OCI-LY7 (cell line): ENCODE measurements around the gene ADPRHL1. TPM values are rescaled to one million over a fixed set of nuclear protein-coding genes. Genes with fewer than 3 reads are reported as not detected.

Experiments used
- BruUV-seq: library from RNA; stranded (reverse); fragments of 400-500 nt; replicated peaks from 2 replicates; lab custom pipeline; 2021; lab: Mats Ljungman, UMichigan
- CTCF ChIA-PET: fragments of 300-600 bp; sonication (Branson Sonifier 250); formaldehyde crosslinking; loops from one replicate; lab custom pipeline; 2022; ENCODE audit warnings: antibody characterized with exemption; ENCODE audit not compliant: unreplicated experiment; lab: Charles Lee
- POLR2A ChIA-PET: fragments of 300-600 bp; sonication (Branson Sonifier 250); formaldehyde crosslinking; loops from one replicate; lab custom pipeline; 2022; ENCODE audit warnings: antibody characterized with exemption; lab: Charles Lee
- DNase-seq: peaks from one replicate; pipeline ENCODE4 v3.0.0-alpha.2; 2015; ENCODE audit warnings: low spot score
- H2AFZ ChIP-seq: fragments of 200-600 bp; sonication (generic), shearing (Covaris generic); 2 replicates; pipeline ENCODE4 v1.6.1; 2014; ENCODE audit warnings: mild to moderate bottlenecking, antibody characterized with exemption, low read length, moderate library complexity
- H3K27ac ChIP-seq: fragments of 200-600 bp; sonication (generic); 2 replicates; pipeline ENCODE4 v1.5.1; 2014; ENCODE audit warnings: mixed run types, low read depth, mild to moderate bottlenecking, moderate library complexity, low read length, inconsistent platforms; ENCODE audit not compliant: poor library complexity, severe bottlenecking
- H3K36me3 ChIP-seq: fragments of 200-600 bp; sonication (generic); 2 replicates; pipeline ENCODE4 v1.6.1; 2014; ENCODE audit warnings: mild to moderate bottlenecking, antibody characterized with exemption, low read length, moderate library complexity, mixed read lengths; ENCODE audit not compliant: insufficient read depth
- H3K4me1 ChIP-seq: fragments of 200-600 bp; sonication (generic); 2 replicates; pipeline ENCODE4 v1.5.1; 2014; ENCODE audit warnings: mild to moderate bottlenecking, low read length; ENCODE audit not compliant: insufficient read depth, poor library complexity, severe bottlenecking
- H3K4me2 ChIP-seq: fragments of 200-600 bp; sonication (generic); 2 replicates; pipeline ENCODE4 v1.6.1; 2014; ENCODE audit warnings: mild to moderate bottlenecking, low read length
- H3K4me3 ChIP-seq: fragments of 200-600 bp; sonication (generic); 2 replicates; pipeline ENCODE4 v1.5.1; 2014; ENCODE audit warnings: mild to moderate bottlenecking, low read depth, low read length; ENCODE audit not compliant: poor library complexity, severe bottlenecking
- H3K79me2 ChIP-seq: fragments of 200-600 bp; sonication (generic); 2 replicates; pipeline ENCODE4 v1.6.1; 2016; ENCODE audit warnings: low read depth, mild to moderate bottlenecking, low read length, moderate library complexity, mixed read lengths; ENCODE audit not compliant: insufficient read depth
- H3K9me2 ChIP-seq: fragments of 200-600 bp; sonication (generic); 2 replicates; pipeline ENCODE4 v1.6.1; 2016; ENCODE audit warnings: mild to moderate bottlenecking, low read length, mixed read lengths; ENCODE audit not compliant: insufficient read depth
- H3K9me3 ChIP-seq: fragments of 200-600 bp; sonication (generic); 2 replicates; pipeline ENCODE4 v1.6.1; 2014; ENCODE audit warnings: mild to moderate bottlenecking, mixed run types, low read length, mixed read lengths
- H4K20me1 ChIP-seq: fragments of 200-600 bp; sonication (generic); 2 replicates; pipeline ENCODE4 v1.6.1; 2014; ENCODE audit warnings: mild to moderate bottlenecking, antibody characterized with exemption, low read length, moderate library complexity, mixed read lengths; ENCODE audit not compliant: insufficient read depth
- CTCF ChIP-seq: fragments of 200-600 bp; sonication (generic); conservative IDR thresholded peaks from 2 replicates; pipeline ENCODE4 v1.5.1; 2014; ENCODE audit warnings: mild to moderate bottlenecking, antibody characterized with exemption, low read length, moderate library complexity, mixed read lengths
- EZH2phosphoT487 ChIP-seq: fragments of 200-600 bp; sonication (generic); IDR thresholded peaks from 2 replicates; pipeline ENCODE4 v1.6.1; 2018; ENCODE audit warnings: low read depth, borderline replicate concordance, mild to moderate bottlenecking, mixed run types, antibody characterized with exemption, low read length, moderate library complexity, mixed read lengths
- intact Hi-C: fragments of 100-400 bp; cut with micrococcal nuclease; formaldehyde crosslinking; loops from one replicate; pipeline ENCODE4 v1.10.0; 2022; ENCODE audit not compliant: unreplicated experiment
- total RNA-seq, 2 experiments: library from RNA; depleted of rRNA in 1 of 2; stranded (reverse); fragments of >200 nt in 1 of 2; shearing (Covaris generic) in 1 of 2; gene quantifications; 2 replicates each; pipeline ENCODE4 v1.2.3, GENCODE V29; 2014 to 2022

Gene ADPRHL1
- total RNA-seq, 2 experiments from 2014 or later: 2.5 to 6.2 TPM

- no peaks in the 10 kb centered on the region for H3K4me1 ChIP-seq
- no peaks in the 10 kb centered on the region for H3K79me2 ChIP-seq
- H3K27ac ChIP-seq: no peak overlapping the region
- CTCF ChIA-PET: no interaction called here
- TF ChIP-seq CTCF (no peak), EZH2phosphoT487 (no peak)
- intact Hi-C loops: no loop called here
- H4K20me1 ChIP-seq: no peaks in the 10 kb centered on the region
- no peak for DNase-seq
- POLR2A ChIA-PET: no interaction called here
- BruUV-seq: no TSS peak
- no peak overlapping the region for H2AFZ ChIP-seq
- no peak overlapping the region for H3K4me3 ChIP-seq
- no peaks in the 10 kb centered on the region for H3K9me3 ChIP-seq
- no peaks in the 10 kb centered on the region for H3K9me2 ChIP-seq
- no peak overlapping the region for H3K4me2 ChIP-seq
- H3K36me3 ChIP-seq: no peaks in the 10 kb centered on the region
Measured at GRCh38 chr13:113365583-113365970, 87.7 kb downstream of the ADPRHL1 start.

GRCh38 chr13:113364901-113365582 is 88.2 kb downstream of the ADPRHL1 start:
- no peak overlapping the region for H3K27ac ChIP-seq
- H3K4me2 ChIP-seq: no peak overlapping the region
- no peaks in the 10 kb centered on the region for H4K20me1 ChIP-seq
- no peak for DNase-seq
- H3K4me3 ChIP-seq: no peak overlapping the region
- ChIA-PET CTCF (no interaction called here), POLR2A (no interaction called here)
- no peaks in the 10 kb centered on the region for H3K79me2 ChIP-seq
- H3K4me1 ChIP-seq: no peaks in the 10 kb centered on the region
- no peak for TF ChIP-seq CTCF
- no peak for TF ChIP-seq EZH2phosphoT487
- no peak overlapping the region for H2AFZ ChIP-seq
- no peaks in the 10 kb centered on the region for H3K9me3 ChIP-seq
- BruUV-seq: no TSS peak
- H3K9me2 ChIP-seq: no peaks in the 10 kb centered on the region
- intact Hi-C loops: no loop called here
- H3K36me3 ChIP-seq: no peaks in the 10 kb centered on the region

GRCh38 chr13:113364311-113364889 is 88.9 kb downstream of the ADPRHL1 start:
- BruUV-seq: no TSS peak
- H4K20me1 ChIP-seq: no peaks in the 10 kb centered on the region
- ChIA-PET POLR2A (no interaction called here), CTCF (no interaction called here)
- no peak for DNase-seq
- H3K27ac ChIP-seq: no peak overlapping the region
- no peaks in the 10 kb centered on the region for H3K36me3 ChIP-seq
- H3K4me2 ChIP-seq: 0 out of 2 replicates have a peak overlapping the region, but pooled peaks have one; percentile 20
- intact Hi-C loops: no loop called here
- no peaks in the 10 kb centered on the region for H3K9me3 ChIP-seq
- no peak overlapping the region for H3K4me3 ChIP-seq
- H3K4me1 ChIP-seq: no peaks in the 10 kb centered on the region
- no peaks in the 10 kb centered on the region for H3K79me2 ChIP-seq
- H3K9me2 ChIP-seq: no peaks in the 10 kb centered on the region
- TF ChIP-seq EZH2phosphoT487 (no peak), CTCF (no peak)
- no peak overlapping the region for H2AFZ ChIP-seq
